GM12872 (cell line): ENCODE results near the gene THAP4.

Experiments
- TF ChIP-seq, protein P1 (sequence below): IDR thresholded peaks from 3 replicates; pipeline ENCODE4 v1.5.1; 2011; ENCODE audit warnings: low read depth, mild to moderate bottlenecking, low read length, moderate library complexity; ENCODE audit not compliant: insufficient read depth

THAP4 gene

DNA sequence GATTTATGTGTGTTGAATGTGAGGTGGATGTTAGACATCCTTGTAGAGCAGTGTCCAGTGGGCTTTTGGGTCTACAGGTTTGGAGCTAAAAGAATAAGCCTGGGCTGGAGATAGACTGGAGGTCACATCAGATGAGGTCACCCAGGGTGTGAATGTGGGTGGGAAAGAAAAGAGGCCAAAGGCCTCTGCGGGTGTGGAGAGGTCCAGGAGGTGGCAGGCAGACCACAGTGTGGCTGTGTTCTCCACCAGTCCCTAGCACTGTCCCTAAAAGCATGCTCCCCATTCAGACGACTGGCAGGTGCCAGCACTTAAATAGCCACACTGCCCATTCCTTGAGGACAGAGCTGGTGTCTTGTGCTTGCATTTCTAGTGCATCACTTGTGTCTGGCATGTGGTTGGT lies 4.7 kb upstream of the THAP4 start:
- TF ChIP-seq, protein P1, sequence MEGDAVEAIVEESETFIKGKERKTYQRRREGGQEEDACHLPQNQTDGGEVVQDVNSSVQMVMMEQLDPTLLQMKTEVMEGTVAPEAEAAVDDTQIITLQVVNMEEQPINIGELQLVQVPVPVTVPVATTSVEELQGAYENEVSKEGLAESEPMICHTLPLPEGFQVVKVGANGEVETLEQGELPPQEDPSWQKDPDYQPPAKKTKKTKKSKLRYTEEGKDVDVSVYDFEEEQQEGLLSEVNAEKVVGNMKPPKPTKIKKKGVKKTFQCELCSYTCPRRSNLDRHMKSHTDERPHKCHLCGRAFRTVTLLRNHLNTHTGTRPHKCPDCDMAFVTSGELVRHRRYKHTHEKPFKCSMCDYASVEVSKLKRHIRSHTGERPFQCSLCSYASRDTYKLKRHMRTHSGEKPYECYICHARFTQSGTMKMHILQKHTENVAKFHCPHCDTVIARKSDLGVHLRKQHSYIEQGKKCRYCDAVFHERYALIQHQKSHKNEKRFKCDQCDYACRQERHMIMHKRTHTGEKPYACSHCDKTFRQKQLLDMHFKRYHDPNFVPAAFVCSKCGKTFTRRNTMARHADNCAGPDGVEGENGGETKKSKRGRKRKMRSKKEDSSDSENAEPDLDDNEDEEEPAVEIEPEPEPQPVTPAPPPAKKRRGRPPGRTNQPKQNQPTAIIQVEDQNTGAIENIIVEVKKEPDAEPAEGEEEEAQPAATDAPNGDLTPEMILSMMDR: no peak

DNA sequence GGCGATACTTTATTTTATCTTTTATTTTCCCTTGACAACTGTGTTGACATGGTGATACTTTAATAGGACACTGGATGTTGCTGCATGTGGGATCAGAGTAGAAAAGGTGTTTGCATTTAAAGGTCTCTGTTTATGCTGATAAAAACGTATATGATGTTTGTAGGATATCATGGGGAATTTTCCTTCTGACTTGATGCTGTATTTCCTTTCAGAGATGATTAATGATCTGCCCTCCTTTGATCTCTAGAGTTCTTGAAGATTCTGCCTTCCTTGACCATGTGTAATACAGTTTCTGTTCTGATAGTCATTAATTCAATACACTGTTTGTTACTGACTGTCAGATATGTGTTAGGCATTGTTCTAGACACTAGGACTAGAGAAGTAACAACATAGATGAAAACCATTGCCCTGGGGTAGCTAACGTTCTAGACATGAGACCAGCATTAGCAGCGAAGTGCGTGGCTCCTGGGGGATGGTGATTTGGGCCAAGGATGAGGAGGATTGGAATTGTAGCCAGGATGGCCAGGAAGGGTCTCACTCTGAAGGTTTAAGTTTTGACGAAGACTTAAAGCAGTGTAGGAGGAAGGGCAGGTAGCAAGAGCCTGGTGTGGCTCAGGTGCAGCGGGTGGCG lies 3.3 kb upstream of the THAP4 start:
- TF ChIP-seq, protein P1: no peak

DNA sequence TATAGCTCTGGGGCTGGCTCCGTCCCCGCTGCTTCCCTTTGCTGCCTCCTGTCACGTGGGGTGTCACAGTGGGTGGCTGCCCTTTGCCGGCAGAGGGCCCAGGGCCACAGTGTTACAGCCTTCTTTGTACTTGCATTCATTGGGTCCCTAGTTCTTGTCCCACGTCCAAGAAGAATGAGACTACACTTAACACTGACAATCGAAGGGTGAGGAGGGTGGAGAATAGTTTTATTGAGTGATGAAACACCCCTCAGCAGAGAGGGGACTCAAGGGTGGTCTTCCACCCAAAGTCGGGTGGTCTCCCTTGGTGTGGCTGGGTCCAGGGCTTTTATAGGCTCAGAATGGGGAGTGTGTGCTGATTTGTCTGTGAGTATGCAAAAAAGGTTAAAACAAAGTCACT lies 2.4 kb upstream of the THAP4 start:
- TF ChIP-seq, protein P1: no peak

DNA sequence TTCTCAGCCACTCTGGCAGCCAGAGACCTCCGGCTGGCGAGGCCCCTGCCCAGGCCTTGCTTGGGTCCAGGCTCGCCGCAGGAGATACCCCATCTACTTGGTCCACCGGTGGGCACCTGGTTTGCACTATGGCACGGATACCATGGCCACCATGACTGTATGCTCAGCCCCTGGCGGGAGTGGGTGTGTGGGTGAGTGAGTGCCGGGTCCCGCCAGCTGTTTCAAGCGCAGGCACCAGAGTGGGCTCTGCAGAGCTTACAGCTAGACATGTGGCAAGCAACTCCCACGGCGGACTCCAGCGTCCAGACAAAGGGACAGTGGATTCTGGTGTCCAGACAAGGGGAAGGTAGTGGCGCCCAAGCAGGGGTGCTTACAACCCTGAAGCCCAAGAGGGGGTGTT lies 2.0 kb upstream of the THAP4 start:
- TF ChIP-seq, protein P1: no peak

DNA sequence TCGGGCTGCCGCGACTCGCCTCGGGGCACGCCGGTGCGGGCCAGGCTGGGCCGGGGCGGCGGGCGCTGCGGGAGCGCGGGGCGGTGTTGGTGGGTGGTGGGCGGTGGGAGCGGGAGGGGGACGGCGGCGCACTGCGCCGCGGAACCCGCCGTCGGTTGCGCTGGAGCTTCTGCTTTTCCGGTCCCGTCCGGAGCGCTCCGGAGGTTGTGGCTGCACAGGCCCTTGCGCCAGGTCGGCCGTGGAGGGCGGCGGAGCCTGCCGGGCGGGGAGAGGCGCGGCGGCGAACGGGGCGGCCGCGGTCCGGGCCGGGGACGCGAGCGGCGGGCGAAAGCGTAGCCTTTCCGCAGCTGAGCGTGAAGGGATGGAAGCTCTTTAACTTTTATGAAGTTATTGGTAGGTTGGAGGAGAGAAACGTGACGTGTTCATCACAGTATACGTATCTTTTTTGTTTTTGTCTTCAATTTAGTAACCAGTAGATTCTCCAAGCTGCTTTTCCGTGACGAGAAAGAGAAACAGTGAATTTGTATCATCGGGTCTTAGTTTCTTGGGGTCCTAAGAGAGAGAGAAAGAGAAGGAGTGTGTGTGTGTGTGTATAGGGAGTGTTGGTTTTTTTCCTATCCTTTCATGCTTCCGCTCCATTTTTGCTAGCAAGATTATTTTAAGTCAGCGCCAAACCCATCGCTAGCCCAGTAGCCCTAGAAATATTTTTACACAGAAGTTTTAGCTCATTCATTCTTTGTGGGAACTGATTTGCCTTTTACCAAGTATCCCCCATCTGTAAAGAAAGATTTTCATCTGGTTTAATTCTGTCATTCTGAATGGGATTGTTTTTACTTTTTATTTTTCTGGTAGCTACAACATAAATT lies 1.1 kb upstream of the THAP4 start:
- TF ChIP-seq, protein P1: no peak

DNA sequence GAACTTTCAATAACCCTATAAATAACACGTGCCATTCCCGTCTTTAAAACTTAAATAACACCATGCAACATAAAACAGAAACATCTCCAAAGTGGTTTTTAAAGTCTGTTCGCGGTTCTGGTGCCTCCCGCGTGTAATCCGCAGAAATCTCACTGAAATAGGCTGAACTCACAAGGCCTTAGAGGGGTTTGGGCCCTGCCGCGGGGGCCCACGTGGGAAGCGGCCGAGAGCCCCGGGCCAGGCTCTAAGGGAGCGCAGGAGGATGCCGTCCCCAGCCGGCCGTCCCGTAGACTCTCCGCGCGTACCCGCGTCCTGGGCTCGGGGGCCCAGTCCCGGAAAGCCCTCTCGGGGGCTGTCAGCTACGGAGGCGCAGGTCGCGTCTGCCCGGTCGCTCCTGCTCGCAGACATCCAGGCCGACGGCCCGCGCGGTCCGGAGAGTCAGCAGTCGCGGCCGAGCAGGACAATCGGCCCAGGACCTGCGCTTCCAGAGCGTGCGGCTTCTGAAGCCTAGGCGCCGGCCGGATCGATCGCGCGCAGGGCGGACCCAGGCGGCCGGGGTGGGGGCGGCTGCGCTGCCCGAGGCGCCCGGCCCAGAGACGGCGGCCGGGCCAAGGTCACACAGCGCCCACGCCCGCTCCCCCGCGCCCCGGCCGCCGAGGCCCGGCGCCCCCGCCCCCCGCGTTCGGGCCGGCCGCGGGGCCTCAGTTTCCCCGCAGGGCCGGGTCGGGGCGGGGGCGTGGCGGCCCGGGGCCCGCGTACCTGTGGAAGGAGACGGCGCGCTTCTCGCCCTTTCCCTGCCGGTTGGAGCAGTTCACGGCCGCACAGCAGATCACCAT lies 558 bp downstream of the THAP4 start:
- TF ChIP-seq, protein P1: no peak

DNA sequence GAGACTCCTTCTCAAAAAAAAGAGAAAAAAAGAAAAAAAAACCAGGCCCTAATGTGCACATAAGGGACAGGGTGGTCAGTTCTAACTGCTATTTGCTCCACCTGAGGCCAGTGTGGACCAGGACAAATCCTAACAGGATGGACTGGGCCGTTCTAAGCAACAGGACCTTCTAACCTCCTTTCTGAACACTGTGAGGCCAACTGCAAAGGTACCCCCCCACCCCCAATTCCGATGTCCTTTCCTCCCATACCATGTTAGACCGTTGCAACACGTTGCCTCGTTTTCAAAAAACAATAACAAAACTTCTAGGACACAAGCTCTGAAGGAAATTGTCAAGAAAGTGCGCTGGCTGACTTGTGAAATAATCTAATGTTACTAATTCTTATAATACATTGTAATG lies 1.2 kb downstream of the THAP4 start:
- TF ChIP-seq, protein P1: no peak
